Fibroblast of villous mesenchyme (primary cell): Measurements from ENCODE around the gene SSTR1. TPM values are rescaled to one million over a fixed set of nuclear protein-coding genes. Genes with fewer than 3 reads are reported as not detected.
A peak's percentile ranks its signal among the peaks of the same experiment; 100 is the strongest.

ENCODE experiments used
- DNase-seq: peaks from one replicate; pipeline ENCODE4 v3.0.0-alpha.2; 2010; ENCODE audit warnings: low read depth
- H3K4me3 ChIP-seq: 2 replicates; pipeline ENCODE4 v1.5.1; 2011; ENCODE audit warnings: low read depth, mild to moderate bottlenecking, low read length
- total RNA-seq: library from RNA; depleted of rRNA; stranded (reverse); fragments of >200 nt; gene quantifications from 2 replicates; pipeline ENCODE4 v1.2.3, GENCODE V29; 2012
- TF ChIP-seq, protein P1 (sequence below): IDR thresholded peaks from 2 replicates; pipeline ENCODE4 v1.5.1; 2012; ENCODE audit warnings: low read depth, mild to moderate bottlenecking, low read length; ENCODE audit not compliant: insufficient read depth

The SSTR1 gene
- total RNA-seq, 1 donor: 57.9 TPM

- no peak overlapping the region for H3K4me3 ChIP-seq
- TF ChIP-seq, protein P1, sequence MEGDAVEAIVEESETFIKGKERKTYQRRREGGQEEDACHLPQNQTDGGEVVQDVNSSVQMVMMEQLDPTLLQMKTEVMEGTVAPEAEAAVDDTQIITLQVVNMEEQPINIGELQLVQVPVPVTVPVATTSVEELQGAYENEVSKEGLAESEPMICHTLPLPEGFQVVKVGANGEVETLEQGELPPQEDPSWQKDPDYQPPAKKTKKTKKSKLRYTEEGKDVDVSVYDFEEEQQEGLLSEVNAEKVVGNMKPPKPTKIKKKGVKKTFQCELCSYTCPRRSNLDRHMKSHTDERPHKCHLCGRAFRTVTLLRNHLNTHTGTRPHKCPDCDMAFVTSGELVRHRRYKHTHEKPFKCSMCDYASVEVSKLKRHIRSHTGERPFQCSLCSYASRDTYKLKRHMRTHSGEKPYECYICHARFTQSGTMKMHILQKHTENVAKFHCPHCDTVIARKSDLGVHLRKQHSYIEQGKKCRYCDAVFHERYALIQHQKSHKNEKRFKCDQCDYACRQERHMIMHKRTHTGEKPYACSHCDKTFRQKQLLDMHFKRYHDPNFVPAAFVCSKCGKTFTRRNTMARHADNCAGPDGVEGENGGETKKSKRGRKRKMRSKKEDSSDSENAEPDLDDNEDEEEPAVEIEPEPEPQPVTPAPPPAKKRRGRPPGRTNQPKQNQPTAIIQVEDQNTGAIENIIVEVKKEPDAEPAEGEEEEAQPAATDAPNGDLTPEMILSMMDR: no peak
- peak; percentile 45 for DNase-seq
These were observed 53.9 kb downstream of the SSTR1 start for GRCh38 chr14:38261620-38262019.

Other genes starting within 250 kb of the SSTR1 start
- 2.2 and 2.3 TPM in 2 replicates for gene CLEC14A, start 48.2 kb downstream of the SSTR1 start, total RNA-seq